GM18873 (cell line): ENCODE results near the gene GPD1.
"Not testable (repeated sequence)": the region's sequence is repeated elsewhere in the genome, so short reads cannot be mapped to it uniquely, and the experiment has no call there.

Source experiments
- ATAC-seq: cut with Tn5 transposase; IDR thresholded peaks from one replicate; pipeline ENCODE4 v1.9.1; 2021; ENCODE audit warnings: mild to moderate bottlenecking, moderate library complexity, moderate number of reproducible peaks; ENCODE audit not compliant: unreplicated experiment, low FRiP score

The GPD1 gene

GRCh38 chr12:50120521-50120920 is 16.7 kb downstream of the GPD1 start:
- ATAC-seq: no peak

GRCh38 chr12:50120953-50121352 is 17.1 kb downstream of the GPD1 start:
- ATAC-seq: no peak

GRCh38 chr12:50121641-50122040 is 17.8 kb downstream of the GPD1 start:
- no peak for ATAC-seq

- ATAC-seq: no peak
Observed at GRCh38 chr12:50123203-50123602, 19.4 kb downstream of the GPD1 start.

GRCh38 chr12:50127546-50127945 is 23.7 kb downstream of the GPD1 start:
- ATAC-seq: no peak

- no peak for ATAC-seq
Observed at GRCh38 chr12:50129290-50129689, 25.5 kb downstream of the GPD1 start.

- no peak for ATAC-seq
Observed at GRCh38 chr12:50132505-50133135, 28.8 kb downstream of the GPD1 start.

GRCh38 chr12:50142993-50143392 is 39.2 kb downstream of the GPD1 start:
- no peak for ATAC-seq

- ATAC-seq: no peak
Observed at GRCh38 chr12:50145439-50145838, 41.6 kb downstream of the GPD1 start.

GRCh38 chr12:50147281-50147680 is 43.5 kb downstream of the GPD1 start:
- no peak for ATAC-seq

- not testable (repeated sequence) for ATAC-seq
Observed at GRCh38 chr12:50148011-50148410, 44.2 kb downstream of the GPD1 start.

- no peak for ATAC-seq
Observed at GRCh38 chr12:50149311-50149710, 45.5 kb downstream of the GPD1 start.

- ATAC-seq: no peak
Observed at GRCh38 chr12:50151047-50151687, 47.4 kb downstream of the GPD1 start.

GRCh38 chr12:50154947-50155346 is 51.1 kb downstream of the GPD1 start:
- not testable (repeated sequence) for ATAC-seq

- no peak for ATAC-seq
Observed at GRCh38 chr12:50156641-50157040, 52.8 kb downstream of the GPD1 start.

GRCh38 chr12:50157259-50157658 is 53.5 kb downstream of the GPD1 start:
- no peak for ATAC-seq

GRCh38 chr12:50160643-50161042 is 56.8 kb downstream of the GPD1 start:
- ATAC-seq: no peak
